GM18868 (cell line): ENCODE measurements around the gene PDIA5.
"Not testable (repeated sequence)": the region's sequence is repeated elsewhere in the genome, so short reads cannot be mapped to it uniquely, and the experiment has no call there.

ENCODE experiments used
- ATAC-seq: cut with Tn5 transposase; IDR thresholded peaks from one replicate; pipeline ENCODE4 v1.9.1; 2021; ENCODE audit warnings: mild to moderate bottlenecking, moderate library complexity; ENCODE audit not compliant: unreplicated experiment

The PDIA5 gene

GRCh38 chr3:123141276-123141675 is 74.5 kb downstream of the PDIA5 start:
- ATAC-seq, result no peak

DNA sequence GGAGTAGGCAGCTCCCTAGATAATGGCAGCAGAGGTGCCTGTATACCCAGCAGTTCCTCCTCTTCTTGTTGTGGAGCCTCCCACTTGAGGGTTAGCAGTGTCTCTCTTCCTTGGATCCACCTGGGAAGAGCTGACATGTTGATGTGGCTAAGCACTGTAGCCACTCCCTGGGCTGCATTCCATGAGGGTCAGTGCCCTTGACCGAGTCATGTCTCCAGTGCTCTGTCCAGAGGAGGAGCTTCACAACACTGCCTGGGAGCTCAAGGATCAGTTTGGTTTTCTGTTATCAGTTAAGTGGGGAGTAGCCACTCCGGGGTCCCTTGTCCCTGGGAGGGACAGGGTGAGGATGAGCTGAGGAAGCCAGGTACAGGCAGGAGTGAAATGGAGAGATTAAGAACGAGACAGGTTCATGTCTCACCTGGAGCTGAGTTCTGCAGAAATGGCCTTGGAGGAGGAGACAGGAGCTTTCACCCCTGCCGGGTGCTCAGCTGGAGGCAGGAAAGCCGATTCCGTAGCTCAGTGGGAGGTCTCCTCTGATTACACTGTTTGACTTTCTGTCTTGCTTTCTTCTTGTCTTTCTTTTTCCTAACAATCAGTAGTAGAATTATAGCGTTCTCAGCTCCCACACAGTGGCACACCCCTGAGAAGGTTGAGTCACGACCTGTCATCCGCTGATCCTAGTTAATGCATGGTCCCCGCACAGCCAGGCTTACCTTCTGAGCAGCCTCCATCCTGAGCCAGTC is 77.0 kb downstream of the PDIA5 start:
- no peak for ATAC-seq

- ATAC-seq, result no peak
Measured at GRCh38 chr3:123147754-123148535, 81.1 kb downstream of the PDIA5 start.

- no peak for ATAC-seq
Measured at GRCh38 chr3:123148772-123149171, 81.9 kb downstream of the PDIA5 start.

- no peak for ATAC-seq
Measured at GRCh38 chr3:123149525-123149924, 82.7 kb downstream of the PDIA5 start.

DNA sequence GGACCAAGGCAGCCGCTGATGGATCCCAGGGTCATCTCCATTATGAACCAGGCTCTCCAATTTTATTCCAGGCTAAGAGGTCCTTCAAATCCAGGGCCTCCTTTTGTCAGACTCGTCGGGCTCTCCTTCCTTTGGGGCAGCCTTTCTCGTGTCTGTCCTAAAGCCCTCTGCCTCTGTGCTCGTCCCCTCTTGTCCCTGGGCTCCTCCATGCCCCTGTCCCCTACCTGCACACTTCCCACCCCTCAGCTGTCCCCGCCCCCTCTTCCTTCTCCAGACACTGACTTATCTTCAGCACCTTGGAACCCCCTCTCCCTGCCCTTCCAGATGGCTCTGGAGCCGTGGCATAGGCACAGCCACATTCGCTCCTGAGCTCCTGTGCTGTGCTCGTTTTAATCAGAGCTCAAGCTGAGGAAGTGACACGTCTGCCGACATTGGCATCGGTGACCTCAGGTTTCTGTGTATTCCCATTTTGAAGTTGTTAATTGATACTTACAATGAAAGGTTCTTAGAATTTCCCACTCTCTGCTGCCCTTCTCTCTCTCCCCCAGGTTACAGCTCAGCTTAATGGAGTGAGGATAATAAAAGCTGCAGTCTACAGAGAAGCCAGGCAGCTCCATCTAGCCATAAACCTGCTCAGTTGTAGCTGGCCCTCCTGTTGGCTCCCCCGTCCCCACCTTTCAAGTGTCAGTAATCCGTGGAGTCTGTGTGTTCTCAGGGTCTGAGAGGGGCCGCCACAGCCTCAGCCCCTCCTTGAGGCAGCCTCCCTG is 83.8 kb downstream of the PDIA5 start:
- no peak for ATAC-seq

- no peak for ATAC-seq
Measured at GRCh38 chr3:123151251-123151705, 84.5 kb downstream of the PDIA5 start.

DNA sequence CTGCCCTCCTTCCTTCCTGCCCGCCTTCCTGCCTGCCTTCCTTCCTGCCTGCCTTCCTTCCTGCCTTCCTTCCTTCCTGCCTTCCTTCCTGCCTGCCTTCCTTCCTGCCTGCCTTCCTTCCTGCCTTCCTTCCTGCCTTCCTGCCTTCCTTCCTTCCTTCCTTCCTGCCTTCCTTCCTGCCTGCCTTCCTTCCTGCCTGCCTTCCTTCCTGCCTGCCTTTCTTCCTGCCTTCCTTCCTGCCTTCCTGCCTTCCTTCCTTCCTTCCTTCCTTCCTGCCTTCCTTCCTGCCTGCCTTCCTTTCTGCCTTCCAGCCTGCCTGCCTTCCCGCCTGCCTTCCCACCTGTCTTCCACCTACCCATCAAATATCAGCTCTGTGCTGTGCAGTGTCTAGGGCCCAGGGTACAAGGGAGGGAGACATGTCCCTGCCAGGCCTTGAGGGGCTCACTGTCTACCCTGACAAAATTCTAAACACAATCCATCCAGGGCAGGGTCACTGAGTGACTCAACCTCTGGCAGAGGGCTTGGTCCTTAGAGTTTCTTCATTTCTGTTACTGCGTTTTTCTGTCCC is 85.1 kb downstream of the PDIA5 start:
- not testable (repeated sequence) for ATAC-seq

DNA sequence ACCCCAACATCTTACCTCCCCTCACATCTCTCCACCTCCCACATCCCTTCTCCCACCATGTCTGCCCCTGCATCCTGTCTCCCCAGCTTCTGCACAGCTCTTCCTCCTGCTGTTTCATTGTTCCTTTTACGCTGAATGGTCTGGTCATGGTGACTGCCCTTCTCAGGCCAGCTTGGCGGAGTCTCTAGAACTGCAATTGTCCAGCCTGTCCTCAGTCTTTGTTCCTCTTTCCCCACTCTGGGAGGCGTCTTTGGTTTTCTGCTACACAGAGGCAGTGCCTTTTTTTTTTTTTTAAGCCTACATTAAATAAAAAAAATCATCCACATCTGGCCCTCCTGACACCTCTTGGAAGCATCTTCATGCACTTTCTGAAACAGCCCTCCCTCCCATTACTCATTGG is 85.9 kb downstream of the PDIA5 start:
- ATAC-seq, result peak; percentile 33

DNA sequence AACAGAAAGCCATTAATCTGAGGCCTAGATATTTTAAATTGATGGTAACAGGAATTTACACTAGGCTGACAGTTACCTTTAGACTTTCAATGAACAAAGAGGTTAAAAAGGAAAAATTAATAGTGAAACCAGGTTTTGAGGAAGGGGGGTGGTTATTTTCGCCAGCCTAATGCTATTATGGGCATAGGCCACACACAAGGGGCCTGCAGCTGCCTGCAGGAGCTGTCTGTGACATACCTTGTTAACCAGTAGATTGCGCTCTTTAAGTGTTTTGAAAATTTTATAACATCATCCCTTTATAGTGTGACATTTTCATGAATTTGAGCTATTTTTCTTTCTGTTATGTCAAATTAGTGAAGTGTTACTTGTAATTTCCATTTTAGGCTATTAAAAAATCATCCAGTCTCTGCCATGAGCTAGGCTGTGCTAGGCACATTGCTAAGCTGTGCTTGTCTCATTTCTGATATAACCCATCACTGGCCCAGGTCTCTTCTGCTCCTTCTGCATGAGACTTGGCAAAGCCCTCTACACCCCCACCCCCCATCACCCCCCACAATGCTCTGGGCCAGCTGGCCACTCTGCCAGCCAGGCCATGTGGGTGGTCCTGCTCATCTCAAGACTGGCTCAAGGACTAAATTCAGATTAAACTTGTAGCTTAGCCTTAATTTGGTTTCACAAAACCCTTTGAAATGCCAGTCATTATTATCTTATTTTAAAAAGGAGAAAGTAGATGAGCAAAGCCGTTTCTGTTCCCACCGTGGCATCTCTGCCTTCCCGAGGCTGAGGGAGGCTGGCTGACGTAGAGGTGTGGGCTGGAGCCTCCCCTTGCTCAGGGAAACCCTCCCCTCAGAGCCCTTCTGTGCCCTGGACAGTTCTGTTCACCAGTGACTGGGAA is 86.5 kb downstream of the PDIA5 start:
- peak; percentile 86 for ATAC-seq

DNA sequence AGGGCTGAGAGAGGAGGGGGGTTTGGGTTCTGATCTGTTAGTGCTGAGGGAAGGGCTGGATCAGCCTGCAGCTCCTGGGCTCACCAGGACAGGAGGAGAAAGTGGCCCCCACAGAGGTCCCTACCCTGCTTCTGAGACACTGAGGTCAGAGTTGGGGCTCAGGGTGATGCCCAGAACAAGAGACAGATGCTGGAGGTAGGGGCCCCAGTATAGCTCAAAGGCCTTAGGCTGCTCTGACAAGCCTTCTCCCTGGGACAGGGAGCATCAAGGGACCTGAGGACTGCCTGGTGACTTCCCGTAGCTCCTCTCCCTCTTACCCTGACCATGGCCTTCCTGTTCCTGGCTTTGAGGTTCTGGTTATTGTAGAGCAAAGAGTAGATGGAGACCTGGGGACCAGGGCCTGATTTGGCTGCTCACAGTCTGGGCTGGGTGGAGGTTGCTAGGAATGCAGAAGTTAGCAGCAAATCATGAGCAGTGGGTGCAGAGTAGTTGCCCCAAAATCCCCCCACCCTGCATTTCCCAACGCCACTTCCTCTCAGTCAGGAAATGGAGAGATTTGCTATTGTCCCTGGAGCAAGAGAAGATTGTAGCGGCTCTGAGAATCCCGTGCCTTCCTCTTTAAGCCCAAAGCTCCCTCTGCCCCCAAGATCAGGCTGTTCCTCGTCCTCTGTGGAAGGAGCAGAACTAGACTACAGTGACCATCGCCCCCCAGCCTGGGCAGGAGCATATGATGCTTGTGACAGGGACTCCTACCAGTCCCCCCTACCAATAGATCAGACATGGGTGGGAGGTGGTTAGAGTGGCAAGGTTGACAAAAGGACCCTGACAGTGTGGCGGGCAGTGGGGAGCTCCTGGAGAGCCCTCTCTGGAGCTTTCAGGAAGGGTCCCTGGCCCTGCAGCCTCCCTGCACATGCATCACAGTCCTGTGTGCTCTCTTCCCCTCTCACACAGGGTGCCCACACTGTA is 87.5 kb downstream of the PDIA5 start:
- no peak for ATAC-seq

DNA sequence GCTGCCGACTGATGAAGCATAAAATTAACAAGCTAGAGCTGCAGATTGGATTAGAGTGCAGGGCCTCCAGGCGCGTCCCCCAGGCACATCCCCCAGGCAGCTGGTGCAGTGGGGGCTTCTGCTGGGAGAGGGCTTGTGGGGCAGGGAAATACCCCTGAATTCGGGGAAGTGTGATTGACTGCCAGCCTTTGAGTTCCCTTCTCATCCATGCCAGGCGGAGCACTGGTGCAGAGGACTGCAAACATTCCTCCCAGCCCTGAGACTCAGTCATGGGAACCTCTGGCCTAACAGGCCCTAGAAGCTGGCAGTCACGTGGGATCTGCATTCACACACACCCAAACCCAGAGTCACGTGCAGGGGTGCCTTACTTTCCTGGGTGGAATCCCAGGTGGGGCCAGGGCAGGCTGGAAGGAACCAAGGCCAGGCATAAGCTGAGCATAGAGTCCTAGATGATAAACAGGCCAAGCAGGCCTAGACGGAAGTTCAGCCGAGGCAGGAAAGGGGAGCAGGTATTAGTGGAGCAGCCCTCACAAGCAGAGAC is 88.7 kb downstream of the PDIA5 start:
- ATAC-seq, result no peak

DNA sequence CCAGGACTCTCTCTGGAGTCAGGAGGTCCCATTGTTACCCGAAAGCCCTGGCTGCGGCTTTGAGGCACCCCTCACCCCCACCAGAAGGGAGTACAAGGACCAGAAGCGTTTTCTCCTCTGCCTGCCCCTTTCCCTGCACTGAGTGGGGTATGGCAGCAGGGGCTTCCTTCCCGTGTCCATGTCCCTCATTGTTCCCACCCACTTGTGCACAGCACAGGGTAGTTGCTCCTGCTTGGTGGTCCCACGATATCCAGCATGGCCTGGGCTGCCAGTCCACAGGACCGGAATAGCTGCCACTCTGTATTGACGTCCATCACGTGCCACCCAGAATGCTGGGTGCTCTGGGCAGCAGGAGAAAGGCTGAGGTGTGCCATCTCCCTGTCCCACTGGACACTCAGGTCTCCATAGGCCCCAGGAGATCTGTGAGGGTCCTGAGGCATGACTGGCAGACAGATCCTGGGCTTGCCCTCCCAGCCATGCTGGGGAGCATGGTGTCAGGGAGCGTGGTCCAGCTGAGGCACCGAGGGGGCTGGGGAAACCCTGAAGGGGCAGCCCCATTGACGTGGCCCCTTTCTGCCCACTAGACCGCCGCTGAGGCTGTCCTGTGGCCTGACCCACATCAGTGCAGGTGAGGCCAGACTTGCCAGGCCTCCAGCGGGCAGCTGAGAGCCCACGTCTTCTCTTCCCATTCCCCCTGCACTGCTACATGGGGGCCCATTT is 89.6 kb downstream of the PDIA5 start:
- ATAC-seq, result no peak

- ATAC-seq, result no peak
Measured at GRCh38 chr3:123157209-123157597, 90.4 kb downstream of the PDIA5 start.

DNA sequence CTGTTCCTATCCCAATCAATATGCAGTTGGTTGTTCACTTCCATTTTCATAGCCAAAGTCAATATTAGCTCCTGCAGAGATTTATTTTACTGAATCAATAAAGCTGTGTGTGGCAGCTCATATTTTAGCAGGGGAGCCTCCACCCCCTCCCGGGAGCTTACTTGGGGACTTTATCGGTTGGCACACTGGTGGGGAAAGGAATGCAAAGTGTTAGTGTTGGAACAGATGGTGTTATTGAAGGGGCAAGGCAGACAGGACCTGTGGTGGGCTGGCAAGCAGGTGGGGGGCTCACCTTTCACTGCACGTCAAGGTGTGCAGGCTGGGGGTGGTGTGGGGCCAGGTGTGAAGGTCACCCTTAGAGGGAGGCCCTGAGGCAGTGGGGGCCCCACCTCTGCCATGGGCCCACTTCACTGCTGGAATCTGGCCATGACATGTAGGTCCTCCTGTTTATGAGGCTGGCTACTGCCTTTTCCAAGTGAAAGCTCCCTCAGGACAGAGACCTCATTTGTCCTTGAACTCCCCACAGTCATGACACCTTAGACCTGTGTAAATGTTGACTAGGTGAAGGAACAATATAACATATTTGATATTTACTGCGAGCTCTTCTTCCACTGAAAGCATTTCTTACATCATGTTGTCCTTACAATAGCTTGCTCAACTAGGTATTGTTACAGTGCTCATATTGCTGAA is 90.9 kb downstream of the PDIA5 start:
- ATAC-seq, result no peak

DNA sequence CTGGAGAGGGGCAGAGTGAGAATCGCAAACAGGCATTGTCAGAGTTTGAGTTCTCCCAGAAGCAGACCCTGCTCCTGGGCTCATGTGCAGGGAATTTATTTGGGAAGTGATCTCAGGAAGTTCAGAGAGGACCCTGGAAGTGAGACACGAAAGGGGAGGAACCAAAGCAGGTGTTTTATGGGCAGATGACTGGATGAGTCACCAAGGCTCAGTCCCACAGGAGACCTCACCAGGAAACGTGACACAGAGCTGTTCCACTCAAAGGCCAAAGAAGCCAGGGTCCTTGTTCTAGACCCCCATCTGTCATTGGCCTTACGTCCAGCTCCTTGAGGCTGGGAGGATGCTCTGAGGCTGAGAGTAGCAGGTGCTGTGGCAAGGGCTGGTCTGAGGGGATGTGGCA is 91.5 kb downstream of the PDIA5 start:
- ATAC-seq, result no peak

DNA sequence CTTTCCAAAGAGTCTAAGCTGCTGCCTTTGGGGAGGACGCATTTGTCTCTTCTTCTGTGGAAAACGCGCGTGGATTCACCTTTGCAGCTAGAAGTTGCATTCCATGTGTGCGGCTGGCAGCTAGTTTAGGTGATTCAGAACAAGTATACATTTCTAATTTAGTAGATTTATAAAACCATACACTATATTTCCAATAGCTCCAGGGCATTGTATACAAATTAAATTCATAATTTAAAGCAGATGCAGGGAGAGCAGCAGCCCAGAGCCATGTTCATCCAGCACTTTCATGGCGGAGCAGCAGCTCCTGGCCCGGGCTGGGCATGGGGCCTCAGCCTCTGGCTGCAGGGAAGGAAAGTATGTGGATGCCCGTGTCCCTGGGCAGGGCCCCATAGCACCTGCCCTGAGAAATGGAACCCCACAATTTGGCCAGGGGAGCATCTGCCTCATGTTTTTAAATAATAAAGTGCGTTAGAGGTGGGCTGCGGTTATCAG is 92.1 kb downstream of the PDIA5 start:
- ATAC-seq, result no peak
